NCI-H82 (cell line): ENCODE results near the gene OSBPL5.
"Not testable (repeated sequence)": the region's sequence is repeated elsewhere in the genome, so short reads cannot be mapped to it uniquely, and the experiment has no call there.

ENCODE experiments used
- DNase-seq: peaks from one replicate; lab custom pipeline; 2025; lab: John Stamatoyannopoulos, UW

OSBPL5 gene

DNA sequence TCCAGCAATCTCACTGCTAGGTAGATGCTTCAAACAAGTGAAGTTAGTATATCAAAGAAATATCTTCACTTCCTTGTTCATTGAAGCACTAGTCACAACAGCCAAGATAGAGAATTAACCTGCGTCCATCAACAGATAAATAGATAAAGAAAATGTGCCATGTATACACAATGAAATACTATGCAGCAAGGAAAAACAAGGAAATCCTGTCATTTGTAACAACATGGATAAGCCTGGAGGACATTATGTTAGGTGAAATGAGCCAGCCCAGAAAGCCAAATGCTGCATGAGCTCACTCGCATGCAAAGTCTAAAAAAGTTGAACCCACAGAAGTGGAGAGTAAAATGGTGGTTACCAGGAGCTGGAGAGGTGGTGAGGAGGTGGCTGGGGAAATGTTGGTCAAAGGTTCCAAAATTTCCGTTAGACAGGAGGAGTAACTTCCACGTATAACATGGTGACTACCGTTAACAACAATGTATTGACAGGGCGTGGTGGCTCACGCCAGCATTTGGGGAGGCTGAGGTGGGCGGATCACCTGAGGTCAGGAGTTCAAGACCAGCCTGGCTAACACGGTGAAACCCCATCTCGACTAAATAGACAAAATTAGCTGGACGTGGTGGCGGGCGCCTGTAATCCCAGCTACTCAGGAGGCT lies 84.3 kb downstream of the OSBPL5 start:
- no peak for DNase-seq

DNA sequence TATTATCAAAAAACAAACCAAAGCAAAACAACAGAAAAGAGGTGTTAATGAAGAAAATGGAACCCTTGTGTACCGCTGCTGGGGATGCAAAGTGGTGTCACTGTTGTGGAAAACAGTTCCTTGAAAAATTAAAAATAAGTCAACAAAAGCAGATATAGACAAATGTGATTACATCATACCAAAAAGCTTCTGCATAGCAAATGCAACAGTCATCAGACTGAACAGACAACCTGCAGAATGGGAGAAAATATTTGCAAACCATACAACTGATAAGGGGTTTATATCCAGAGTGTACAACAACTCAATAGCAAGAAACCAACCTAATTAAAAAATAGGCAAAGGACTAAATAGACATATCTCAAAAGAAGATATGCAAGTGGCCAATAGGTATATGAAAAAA lies 85.0 kb downstream of the OSBPL5 start:
- no peak for DNase-seq

DNA sequence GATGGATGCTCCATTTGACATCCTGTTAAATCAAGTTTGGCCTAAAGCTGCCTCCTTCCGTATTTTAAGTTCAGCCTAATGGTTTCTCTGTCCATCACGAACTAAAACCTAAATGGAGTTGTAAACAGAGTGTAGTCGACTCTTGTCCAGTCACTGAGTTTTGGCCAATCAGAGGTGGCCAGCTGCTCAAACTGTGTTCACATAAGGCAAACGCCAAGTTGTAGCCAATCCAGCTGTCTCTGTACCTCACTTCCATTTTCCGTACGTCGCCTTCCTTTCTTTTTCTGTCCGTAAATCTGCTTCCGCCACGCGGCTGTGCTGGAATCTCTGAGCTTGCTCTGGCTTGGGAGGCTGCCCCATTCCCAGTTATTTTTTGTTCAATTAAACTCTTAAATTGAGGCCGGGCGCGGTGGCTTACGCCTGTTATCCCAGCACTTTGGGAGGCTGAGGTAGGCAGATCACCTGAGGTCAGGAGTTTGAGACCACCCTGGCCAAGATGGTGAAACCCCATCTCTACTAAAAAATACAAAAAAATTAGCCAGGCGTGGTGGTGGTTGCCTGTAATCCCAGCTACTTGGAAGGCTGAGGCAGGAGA lies 87.2 kb downstream of the OSBPL5 start:
- no peak for DNase-seq

DNA sequence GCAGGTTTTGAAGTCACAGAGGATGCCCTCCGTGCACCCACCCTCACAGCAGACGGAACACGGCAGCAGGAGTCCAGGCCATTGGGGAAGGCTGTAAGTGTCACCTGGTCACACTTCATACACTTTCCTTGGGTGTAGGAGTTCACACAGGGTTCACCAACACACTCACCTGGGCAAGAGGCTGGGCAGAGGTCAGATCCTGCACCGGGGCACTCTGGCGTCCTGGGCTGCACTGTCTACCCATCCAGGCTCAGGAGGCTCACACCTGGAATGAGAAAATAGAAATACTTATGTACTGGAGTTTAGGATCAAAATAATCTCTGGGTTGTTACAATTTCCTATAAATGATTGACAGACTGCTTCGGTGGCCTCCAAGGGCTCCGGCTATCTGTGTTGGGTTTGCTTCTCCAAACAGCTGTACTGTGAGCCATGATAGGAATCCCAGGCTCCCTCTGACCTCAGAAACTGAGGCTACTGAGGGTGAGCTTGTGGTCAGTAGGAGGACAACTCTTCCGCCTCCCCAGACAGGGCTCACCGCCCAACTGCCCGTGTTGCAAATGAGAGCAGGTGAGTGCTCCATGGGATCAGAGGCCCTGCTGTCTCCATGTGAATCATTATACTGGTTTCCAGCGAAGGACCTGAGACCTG lies 87.8 kb downstream of the OSBPL5 start:
- no peak for DNase-seq

DNA sequence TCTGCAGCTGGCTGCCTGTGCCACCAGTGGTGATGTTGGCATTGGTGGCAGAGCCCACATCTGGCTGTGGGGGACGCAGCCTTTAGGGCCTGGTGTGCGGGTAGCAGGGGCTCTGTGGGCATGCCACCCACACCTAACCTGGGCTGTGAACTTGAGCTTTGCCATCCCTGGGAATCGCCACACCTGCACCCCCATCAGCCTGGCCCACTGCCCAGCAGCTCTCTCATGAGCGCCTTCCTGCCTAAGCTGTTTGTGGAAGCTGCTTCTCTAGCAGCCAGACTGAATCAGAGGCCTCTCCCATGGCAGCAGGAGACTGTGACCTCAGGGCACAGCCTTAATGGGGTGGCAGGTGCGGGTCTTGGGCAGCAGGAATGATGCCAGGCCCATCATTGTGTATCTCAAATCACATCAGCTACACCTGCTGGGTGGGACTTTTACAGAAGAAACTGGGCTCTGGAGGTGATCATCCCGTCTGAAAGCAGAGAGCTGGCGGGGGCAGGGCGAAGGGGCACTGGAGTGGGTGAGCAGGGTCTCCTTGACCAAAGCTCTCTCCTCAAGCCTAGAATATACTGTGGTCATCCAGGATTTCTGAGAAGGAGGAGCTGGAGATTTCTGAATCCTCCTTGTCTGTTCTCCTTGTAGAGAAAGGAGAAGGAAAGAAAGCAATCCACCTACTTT lies 90.1 kb downstream of the OSBPL5 start:
- no peak for DNase-seq

DNA sequence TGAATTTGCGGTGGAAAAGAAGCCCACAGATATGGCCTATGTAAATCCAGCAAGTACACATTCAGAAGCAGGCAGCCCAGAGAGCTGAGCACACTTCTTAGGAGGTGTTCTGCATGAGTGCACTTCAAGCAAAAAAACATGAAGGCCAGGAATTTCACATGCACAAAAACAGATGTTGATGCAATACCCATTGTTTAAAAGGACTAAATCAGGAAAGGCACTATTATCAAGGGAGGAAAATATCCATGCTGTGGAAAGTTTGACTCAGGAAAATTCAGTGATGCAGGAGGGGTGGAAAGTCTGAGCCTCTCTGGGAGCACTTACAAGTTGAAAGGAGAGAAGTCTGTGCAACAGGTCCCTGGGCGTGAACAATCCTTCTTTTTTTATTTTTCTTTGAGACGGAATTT lies 92.1 kb downstream of the OSBPL5 start:
- DNase-seq = no peak

DNA sequence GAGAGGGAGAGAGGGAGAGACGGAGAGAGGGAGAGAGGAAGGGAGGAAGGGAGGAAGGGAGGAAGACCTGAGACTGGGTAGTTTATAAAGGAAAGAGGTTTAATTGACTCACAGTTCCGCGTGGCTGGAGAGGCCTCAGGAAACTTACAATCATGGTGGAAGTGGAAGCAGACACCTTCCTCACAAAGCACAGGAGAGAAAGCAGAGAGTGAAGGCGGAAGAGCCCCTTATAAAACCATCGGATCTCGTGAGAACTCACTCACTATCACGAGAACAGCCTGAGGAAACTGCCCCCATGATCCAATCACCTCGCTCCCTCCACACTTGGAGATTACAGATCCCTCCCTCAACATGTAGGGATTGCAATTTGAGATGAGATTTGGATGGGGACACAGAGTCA lies 95.7 kb downstream of the OSBPL5 start:
- DNase-seq = peak; percentile 6

DNA sequence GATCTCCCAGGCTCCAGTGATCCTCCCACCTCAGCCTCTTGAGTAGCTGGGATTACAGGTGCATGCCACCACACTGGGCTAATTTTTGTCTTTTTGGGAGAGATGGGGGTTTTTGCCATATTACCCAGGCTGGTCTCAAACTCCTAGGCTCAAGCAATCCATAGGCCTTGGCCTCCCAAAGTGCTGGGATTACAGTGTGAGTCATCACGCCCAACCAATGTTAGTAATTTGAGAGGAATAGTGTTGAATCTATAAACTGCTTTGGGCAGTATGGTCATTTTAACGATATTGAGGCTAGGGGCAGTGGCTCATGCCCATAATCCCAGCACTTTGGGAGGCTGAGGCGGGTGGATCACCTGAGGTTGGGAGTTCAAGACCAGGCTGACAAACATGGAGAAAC lies 98.8 kb downstream of the OSBPL5 start:
- DNase-seq = not testable (repeated sequence)

DNA sequence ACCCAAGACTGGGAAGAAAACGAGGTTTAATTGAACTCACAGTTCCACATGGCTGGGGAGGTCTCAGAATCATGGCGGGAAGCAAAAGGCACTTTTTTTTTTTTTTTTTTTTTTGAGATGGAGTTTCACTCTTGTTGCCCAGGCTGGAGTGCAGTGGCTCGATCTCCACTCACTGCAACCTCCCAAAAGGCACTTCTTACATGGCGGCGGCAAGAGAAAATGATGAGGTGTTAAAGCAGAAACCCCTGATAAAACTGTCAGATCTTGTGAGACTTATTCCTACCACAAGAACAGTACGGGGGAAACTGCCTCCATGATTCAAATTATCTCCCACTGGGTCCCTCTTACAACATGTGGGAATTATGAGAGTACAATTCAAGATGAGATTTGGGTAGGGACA lies 100.4 kb downstream of the OSBPL5 start:
- not testable (repeated sequence) for DNase-seq

DNA sequence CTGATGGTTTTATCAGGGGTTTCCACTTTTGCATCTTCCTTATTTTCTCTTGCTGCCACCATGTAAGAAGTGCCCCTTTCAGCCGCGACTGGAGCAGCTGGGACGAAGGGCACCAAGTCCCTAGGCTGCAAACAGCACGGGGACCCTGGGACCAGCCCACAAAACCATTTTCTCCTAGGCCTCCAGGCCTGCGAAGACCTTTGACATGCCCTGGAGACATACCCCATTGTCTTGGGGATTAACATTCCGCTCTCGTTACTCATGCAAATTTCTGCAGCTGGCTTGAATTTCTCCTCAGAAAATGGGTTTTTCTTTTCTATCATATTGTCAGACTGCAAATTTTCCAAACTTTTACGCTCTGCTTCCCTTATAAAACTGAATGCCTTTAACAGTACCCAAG lies 101.2 kb downstream of the OSBPL5 start:
- not testable (repeated sequence) for DNase-seq

DNA sequence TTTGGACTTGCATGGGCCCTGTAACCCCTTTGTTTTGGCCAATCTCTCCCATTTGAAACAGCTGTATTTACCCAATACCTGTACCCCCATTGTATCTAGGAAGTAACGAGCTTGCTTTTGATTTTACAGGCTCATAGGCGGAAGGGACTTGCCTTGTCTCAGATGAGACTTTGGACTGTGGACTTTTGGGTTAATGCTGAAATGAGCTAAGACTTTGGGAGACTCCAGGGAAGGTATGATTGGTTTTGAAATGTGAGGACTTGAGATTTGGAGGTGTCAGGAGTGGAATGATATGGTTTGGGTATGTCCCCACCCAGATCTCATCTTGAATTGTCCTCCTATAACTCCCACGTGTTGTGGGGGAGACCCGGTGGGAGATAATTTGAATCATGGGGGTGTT lies 101.7 kb downstream of the OSBPL5 start:
- DNase-seq = not testable (repeated sequence)

DNA sequence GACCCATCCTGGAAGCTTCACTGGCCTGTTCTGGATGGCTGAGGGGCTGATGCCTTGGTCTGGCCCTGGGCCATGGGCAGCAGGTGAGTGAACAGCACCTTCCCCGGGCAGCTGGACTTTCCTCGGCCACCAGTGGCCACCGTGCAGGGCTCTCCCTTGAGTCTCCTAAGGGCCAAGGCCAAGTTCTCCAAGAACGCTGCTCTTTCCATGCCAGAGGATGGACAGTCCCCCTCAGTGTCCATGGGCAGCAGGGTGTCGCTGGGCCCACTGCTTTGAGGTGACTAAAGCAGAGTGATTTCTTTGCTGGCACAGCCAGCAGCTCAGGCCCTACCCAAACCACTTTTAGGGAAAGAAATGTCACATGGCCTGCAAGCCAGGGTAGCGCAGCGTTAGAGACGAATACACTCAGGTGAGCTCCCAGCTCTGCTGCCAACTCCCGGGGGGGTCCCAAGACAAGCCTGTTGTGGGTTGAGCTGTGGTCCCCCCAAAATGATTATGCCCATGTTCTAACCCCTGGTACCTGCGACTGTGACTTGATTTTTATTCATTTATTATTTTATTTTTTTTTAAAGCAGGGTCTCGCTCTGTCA lies 104.6 kb downstream of the OSBPL5 start:
- DNase-seq = no peak

DNA sequence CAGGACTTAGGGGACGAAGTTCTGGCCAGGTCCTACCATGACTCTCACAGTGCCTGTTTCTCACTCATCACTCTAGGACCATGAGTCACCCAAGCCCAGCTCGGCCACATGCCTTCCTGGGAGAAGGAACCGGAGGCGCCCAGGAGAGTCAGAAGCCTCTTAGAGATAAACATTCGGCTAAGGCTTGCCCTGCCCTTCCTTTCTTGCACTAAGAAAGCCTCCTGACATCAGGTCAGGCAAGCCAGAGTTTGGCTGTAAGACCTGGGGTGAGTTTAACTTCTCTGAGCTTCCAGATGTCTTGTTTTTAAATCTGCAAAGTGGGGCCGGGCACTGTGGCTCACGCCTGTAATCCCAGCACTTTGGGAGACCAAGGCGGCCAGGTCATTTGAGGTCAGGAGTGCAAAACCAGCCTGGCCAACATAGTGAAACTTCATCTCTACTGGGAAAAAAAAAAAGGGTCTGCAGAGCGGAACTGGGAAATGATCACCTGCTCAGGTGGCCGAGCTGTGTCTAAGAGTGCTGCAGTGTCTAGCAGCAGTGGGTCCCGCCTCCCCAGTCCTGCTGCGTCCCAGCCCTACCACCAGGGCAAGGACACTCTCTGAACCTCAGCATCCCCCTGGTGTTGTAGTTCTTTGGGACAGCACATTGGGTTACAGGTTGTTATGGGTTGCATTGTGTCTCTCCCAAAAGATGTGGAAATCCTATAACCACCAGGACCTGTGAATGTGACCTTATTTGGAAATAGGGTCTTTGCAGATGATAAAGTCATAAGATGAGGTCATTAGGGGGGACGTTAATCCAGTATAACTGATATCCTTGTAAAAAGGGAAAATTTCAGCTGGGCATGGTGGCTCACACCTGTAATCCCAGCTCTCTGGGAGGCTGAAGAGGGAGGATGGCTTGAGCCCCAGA lies 106.1 kb downstream of the OSBPL5 start:
- DNase-seq = peak; percentile 8

DNA sequence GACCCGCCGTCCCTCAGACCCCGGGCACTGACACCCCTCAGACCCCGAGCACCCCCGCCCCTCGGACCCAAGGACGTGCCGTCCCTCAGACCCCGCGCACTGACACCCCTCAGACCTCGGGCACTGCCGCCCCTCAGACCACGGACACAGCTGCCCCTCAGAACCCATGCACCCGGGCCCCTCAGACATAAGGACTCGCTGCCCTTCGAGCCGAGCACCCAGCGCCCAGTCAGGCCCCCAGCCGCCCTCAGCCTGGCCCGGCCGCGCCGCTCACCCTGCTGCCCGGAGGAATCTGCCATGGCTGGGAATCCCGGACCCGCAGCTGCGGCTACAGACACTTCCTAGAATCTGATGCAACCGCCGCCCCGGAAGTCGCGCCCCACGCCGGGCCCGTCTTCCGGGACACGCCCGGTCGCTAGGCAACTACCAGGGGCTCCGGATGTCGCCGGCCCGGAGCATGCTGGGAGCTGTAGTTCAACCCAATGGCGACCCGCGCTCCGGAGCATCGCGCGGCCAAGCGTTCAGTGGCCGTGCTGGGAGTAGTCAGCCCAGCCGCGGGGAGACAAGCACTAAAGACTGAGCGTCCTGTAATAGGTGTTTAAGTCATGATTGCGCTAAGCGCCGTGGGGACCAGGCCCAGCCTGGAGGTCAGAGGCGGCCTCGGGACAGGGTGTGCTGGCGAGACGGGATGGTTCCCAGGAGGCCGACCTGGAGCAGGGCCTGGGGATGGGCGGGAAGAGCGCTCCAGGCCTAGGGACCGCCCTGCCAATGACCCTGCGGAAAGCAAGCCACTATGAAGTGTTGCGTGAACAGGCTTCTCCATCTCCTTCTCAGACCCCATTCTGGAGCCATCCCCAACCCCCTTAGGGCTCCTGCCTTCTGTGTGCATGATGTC lies 107.8 kb downstream of the OSBPL5 start, which contains the start of gene CARS1:
CARS1 (minus strand) TSS at position 355 of the 895 bp plus-strand sequence; CDS start at position 299, 56 bp downstream.
- DNase-seq = peak; percentile 93

DNA sequence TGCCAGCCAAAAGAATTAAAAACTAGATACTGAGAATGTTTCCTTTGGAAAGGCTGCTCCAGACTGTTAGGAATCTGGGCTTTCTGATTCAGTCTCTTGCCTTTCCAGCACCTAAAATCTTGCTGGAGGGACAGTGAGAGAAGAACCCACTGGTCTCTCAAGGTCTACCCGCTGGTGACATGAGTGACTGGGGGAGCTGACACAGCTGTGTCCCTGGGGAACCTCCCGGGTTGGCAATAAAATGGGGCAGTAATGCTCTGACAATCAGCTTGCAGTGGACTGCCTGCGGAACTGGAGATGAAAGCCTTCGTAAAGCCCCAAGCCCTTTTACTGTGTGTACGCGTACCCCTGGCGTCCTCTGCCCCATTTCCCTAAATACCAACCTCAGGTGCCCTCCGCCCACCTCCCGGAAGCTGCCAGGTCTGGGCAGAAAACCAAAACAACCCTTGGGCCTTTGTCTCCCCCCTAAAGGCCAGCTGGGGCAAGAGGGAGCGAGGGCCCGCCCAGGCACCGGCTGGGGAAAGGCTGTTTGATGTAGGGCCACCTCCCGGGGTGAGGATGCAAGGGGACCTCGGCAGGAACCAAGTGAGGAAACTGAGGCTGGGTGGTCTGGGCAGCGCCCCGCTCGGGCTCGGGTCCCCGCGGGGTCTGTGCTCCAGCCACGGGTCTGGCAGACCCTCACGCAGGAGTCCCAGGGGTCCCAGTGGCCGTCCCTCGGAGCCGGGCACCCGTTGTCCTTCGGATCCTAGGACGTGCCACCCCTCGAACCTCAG lies 108.6 kb downstream of the OSBPL5 start:
- peak; percentile 28 for DNase-seq

DNA sequence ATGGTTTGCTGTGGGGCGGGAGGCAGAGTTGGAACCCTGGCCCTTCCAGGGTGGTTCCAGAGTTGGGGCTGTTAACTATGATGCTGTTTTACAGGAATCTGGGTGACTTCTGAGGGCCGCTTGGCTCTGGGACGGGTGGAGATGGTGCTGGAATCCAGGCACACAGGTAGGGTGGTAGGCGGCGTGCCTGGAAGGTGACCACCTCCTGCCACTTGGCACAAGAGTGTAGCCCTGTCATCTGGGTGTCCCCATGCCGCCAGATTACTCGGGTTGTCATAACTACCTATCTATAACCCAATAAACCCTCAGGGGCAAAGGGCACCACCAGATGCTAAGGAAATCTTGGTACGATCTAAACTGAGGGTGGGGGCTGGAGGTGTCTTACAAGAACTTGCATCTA lies 109.2 kb downstream of the OSBPL5 start:
- DNase-seq = no peak

DNA sequence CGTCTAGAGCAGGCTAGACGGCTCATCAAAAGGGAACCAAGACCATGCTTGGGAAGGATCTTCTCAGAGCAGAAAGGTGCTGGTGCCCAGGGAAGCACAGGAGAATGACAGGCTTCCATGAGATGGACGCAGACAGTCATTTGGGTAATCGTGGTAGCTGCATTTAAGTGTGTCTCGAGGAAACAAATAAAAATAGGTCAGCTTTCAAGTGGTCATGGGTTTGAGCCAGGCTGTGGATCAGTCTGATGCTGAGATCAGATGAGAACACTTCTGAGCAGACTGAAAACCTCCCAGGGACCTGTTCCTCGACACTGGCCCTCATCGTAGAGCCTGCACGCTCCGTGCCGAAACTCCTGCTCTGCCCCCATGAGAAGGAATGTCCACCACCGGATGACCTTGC lies 112.5 kb downstream of the OSBPL5 start:
- no peak for DNase-seq

DNA sequence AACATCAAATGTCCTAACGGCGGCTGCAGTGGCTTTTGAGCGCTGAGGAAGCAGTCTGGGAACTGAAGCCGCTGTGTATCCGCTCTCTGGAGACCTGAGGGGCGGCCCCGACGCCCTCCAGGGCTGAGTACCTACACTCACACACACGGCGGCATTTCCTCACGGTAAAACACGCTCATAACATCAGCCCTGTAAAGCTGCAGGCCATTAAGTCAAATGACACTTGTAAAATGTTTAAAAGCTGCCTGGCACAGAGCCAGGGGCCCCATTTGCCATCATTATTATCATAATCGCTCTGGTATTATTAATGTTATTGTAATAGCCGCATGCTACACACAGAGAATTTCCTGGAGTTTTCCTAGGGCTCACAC lies 113.0 kb downstream of the OSBPL5 start:
- peak; percentile 11 for DNase-seq
